Upper lobe of right lung (tissue), 1 donor: ENCODE results near the gene IGLL5. TPM values are rescaled to one million over a fixed set of nuclear protein-coding genes. Genes with fewer than 3 reads are reported as not detected.

Experiments
- ATAC-seq: fragments of 200-7000 bp; cut with Tn5 transposase; one replicate; pipeline ENCODE4 v1.9.1; 2020; ENCODE audit warnings: mild to moderate bottlenecking, moderate library complexity
- DNase-seq: peaks from one replicate; pipeline ENCODE4 v3.0.0-alpha.2; 2020
- H3K27ac ChIP-seq: fragments of 200-600 bp; one replicate; pipeline ENCODE4 v1.8.0; 2022
- H3K27me3 ChIP-seq: fragments of 200-600 bp; one replicate; pipeline ENCODE4 v1.8.0; 2022; ENCODE audit warnings: mild to moderate bottlenecking
- H3K36me3 ChIP-seq: fragments of 200-600 bp; one replicate; pipeline ENCODE4 v1.8.0; 2022
- H3K4me1 ChIP-seq: fragments of 200-600 bp; one replicate; pipeline ENCODE4 v1.8.0; 2022
- H3K4me3 ChIP-seq: fragments of 200-600 bp; one replicate; pipeline ENCODE4 v1.8.0; 2022; ENCODE audit warnings: mild to moderate bottlenecking
- H3K9me3 ChIP-seq: fragments of 200-600 bp; one replicate; pipeline ENCODE4 v1.8.0; 2022
- CTCF ChIP-seq: fragments of 200-600 bp; IDR thresholded peaks from one replicate; pipeline ENCODE4 v1.8.0; 2022; ENCODE audit warnings: antibody characterized with exemption
- intact Hi-C: fragments of 100-400 bp; cut with DNase I; formaldehyde crosslinking; loops from one replicate; pipeline ENCODE4 v1.11.0; 2022
- total RNA-seq: library from RNA; stranded (reverse); fragmentation: NEBNext Ultra II Directional; extraction: Animal tissue kit (Norgen Biotek cat#: 25700); gene quantifications from one replicate; pipeline ENCODE4 v1.2.1, GENCODE V29; 2021
- donor health status: DM: no; HTN: yes; CAD: no; lungs with severe emphysema.

IGLL5 gene
- total RNA-seq, 1 donor from 2014 or later, result 12.3 TPM

- no peak for DNase-seq
Observed at GRCh38 chr22:22842085-22842484, 45.5 kb upstream of the IGLL5 start.

DNA sequence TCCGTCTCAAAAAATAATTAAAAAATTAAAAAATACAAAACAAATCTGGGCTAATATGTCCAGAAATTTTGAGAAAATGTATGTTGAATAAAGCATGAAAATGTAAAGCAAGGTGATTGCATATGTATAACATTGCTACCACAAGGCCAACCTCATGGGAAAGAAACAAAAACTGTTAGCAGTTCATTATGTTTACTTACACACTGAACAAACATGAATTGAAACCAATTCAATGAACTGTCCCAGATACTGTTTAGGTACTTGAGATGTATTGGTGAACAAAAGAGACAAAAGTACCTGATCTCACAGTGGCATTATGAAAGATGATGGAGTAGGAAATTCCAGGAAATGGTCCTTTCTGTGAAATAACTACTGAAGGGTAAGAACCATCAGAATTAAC is 43.8 kb upstream of the IGLL5 start:
- intact Hi-C loops, result no loop called here
- DNase-seq, result no peak
- no peak for TF ChIP-seq CTCF
- ATAC-seq, result no peak
- Histone ChIP-seq H3K27me3 (no peaks in the 10 kb centered on the region), H3K27ac (no peak overlapping the region), H3K4me1 (no peaks in the 10 kb centered on the region), H3K4me3 (no peak overlapping the region), H3K36me3 (no peaks in the 10 kb centered on the region), H3K9me3 (no peaks in the 10 kb centered on the region)

More at GRCh38 chr22:22842085-22842484, 45.5 kb upstream of the IGLL5 start:
- no peaks in the 10 kb centered on the region for H3K4me1 ChIP-seq
- peaks cover 3% of the 10 kb centered on the region for H3K27me3 ChIP-seq
- no peak for ATAC-seq
- H3K4me3 ChIP-seq, result no peak overlapping the region
- H3K36me3 ChIP-seq, result no peaks in the 10 kb centered on the region
- H3K9me3 ChIP-seq, result no peaks in the 10 kb centered on the region
- intact Hi-C loops, result no loop called here
- no peak for TF ChIP-seq CTCF
- H3K27ac ChIP-seq, result no peak overlapping the region

GRCh38 chr22:22847241-22847640 is 40.4 kb upstream of the IGLL5 start:
- no peaks in the 10 kb centered on the region for H3K4me1 ChIP-seq
- ATAC-seq, result no peak
- intact Hi-C loops, result no loop called here
- no peak for DNase-seq
- H3K27ac ChIP-seq, result no peak overlapping the region
- no peak overlapping the region for H3K4me3 ChIP-seq
- no peaks in the 10 kb centered on the region for H3K27me3 ChIP-seq
- H3K9me3 ChIP-seq, result no peaks in the 10 kb centered on the region
- no peak for TF ChIP-seq CTCF
- no peaks in the 10 kb centered on the region for H3K36me3 ChIP-seq

GRCh38 chr22:22848364-22848866 is 39.2 kb upstream of the IGLL5 start:
- H3K27me3 ChIP-seq, result peaks cover under 1% of the 10 kb centered on the region
- intact Hi-C loops, result no loop called here
- H3K36me3 ChIP-seq, result no peaks in the 10 kb centered on the region
- no peak overlapping the region for H3K27ac ChIP-seq
- peak; percentile 78 for DNase-seq
- H3K9me3 ChIP-seq, result no peaks in the 10 kb centered on the region
- peak; percentile 90 for TF ChIP-seq CTCF
- no peaks in the 10 kb centered on the region for H3K4me1 ChIP-seq
- H3K4me3 ChIP-seq, result no peak overlapping the region
- ATAC-seq, result peak; percentile 91

DNA sequence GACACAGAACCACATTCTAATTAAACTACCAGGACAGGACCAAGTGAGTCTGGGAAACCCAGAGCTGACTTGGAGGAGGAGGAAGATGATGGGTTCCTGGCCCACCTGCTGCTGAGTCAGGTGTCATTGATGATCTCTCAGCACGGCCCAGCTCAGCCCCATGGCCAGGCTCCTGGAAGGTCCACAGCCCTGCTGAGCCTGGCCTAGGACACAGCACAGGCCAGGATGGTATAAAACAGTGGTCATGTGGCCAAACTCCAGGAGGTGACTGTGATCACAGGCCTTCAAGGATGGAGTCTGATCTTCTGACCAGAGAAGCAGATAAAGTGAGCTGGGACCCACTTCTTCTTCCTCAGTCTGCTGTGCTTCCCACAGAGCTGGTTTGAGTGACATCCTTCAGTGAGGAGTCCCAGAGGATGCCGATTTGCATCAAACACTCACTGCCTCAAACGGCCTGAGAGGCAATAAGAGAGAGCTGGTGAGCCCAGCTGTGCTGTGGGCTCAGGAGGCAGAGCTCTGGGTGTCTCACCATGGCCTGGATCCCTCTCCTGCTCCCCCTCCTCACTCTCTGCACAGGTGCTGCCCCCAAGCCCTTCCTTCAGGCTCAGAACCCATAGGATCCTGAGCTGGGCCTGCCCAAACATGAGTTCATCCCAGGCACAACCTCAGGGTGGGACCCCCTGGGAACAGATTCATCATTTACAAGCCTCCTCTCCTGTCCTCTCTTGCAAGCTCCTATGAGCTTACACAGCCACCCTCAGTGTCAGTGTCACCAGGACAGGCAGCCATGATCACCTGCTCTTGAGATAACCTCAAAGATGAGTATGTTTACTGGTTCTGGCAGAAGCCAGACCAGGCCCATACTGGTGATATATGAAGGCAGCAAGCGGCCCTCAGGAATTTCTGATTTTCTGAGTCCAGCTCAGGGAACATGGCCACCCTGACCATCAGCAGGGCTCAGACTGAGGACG is 37.7 kb upstream of the IGLL5 start:
- no peak for DNase-seq
- H3K27me3 ChIP-seq, result peaks cover 7% of the 10 kb centered on the region
- intact Hi-C loops, result no loop called here

More for the DNA sequence above, 37.7 kb upstream of the IGLL5 start:
- no peaks in the 10 kb centered on the region for H3K4me1 ChIP-seq
- no peak for TF ChIP-seq CTCF
- H3K9me3 ChIP-seq, result no peaks in the 10 kb centered on the region
- no peak overlapping the region for H3K4me3 ChIP-seq
- H3K36me3 ChIP-seq, result no peaks in the 10 kb centered on the region
- H3K27ac ChIP-seq, result no peak overlapping the region
- no peak for ATAC-seq
